GM21619 (cell line): ENCODE measurements around the gene PTPRM.

Experiments
- ATAC-seq: cut with Tn5 transposase; IDR thresholded peaks from one replicate; pipeline ENCODE4 v1.9.1; 2021; ENCODE audit not compliant: unreplicated experiment

Gene PTPRM

GRCh38 chr18:8341481-8342230 is 774.5 kb downstream of the PTPRM start:
- no peak for ATAC-seq

DNA sequence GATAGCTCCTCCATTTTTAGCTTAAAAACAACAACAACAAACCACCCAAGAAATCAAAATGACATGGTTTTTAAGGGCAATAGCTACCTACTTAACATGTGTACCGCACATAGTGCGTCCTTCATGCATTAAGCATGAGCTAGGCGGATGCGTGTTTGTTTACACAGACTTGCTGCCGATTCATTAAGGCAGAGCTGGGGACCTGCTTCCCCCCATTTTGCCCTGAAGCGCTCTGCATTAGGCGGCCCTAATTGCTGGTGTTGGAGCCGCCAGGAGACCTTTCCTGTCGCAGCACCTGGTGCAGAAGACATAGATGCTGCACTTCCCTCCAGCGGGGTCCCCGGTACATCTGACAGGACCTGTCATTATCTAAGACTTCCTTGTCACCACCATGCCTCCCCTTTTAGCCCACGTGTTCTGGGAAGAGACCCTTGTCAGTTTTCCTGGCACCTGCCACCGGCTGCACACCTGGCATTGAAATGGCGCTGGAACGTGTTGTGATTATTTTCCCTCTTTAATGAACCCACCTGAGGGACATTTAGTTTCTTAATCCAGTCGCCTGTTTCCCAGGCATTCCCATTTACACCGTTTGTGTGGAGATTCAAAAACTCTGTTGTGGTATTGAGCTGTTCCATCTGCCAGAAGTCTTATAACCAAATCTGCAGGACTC is 781.1 kb downstream of the PTPRM start:
- no peak for ATAC-seq

DNA sequence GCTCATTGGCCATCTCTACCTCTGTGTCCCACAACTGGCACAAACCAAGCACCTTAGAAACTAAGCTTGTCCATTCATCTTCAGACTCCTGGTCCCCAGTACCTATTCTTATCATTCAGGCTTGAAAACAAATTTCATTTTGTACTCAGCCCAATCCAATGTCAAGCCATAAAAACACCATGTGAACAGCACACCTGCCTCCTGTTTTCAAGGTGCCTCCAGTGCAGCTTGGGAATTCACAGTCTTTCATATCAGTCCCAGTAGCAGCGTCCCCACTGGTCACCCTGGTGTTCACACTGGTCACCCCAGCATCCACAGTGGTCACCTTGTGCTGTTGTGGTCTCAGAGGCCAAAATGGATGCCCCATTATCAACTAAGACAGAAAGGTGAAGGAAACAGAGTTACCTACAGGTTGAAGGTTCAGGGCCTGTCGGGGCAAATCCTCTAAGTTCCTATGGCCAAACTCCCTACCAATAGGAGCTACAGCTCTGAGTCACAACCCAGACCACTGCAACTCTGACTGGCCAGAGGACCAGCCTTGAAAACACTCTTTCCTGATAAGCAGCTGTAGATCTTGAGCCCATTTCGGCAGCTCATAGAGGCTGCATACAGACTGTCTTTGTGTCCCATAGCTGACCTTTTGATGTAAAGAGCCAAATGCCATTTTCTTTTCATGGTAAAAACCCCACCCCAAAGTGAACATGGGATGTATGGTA is 782.6 kb downstream of the PTPRM start:
- no peak for ATAC-seq

- no peak for ATAC-seq
Observed at GRCh38 chr18:8350628-8351027, 783.5 kb downstream of the PTPRM start.

GRCh38 chr18:8351161-8351560 is 784.0 kb downstream of the PTPRM start:
- no peak for ATAC-seq

GRCh38 chr18:8354304-8354703 is 787.2 kb downstream of the PTPRM start:
- ATAC-seq, result no peak

- ATAC-seq, result no peak
Observed at GRCh38 chr18:8356001-8356400, 788.9 kb downstream of the PTPRM start.

- ATAC-seq, result no peak
Observed at GRCh38 chr18:8357320-8357719, 790.2 kb downstream of the PTPRM start.

- ATAC-seq, result no peak
Observed at GRCh38 chr18:8358033-8358765, 791.1 kb downstream of the PTPRM start.

- ATAC-seq, result no peak
Observed at GRCh38 chr18:8359076-8359475, 792.0 kb downstream of the PTPRM start.

GRCh38 chr18:8359481-8359880 is 792.4 kb downstream of the PTPRM start:
- no peak for ATAC-seq

DNA sequence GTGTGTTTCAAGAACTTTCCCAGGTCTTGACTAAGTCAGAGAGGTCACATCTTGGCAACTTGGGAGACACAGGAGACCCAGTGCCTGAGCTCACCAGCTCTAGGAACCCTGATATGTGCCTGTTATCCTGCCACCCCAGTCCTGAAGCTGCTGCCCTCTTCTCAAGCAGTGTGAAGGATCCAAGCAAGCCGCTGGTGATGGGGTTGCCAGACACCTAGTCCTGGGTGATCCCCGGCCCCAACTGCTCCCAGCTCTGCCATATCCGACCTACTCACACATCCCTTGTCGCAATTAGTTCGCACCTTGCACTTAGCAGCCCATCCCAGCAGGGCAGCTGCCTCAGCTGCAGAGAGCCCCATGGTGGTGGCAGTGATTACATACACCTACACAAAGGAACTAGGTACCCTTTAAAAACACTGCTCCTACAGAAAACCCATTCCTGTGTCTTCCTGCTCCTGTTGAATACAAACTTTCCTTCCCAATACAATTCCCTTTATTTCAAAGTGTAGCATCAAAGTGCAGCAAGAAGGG is 794.9 kb downstream of the PTPRM start:
- ATAC-seq, result no peak

DNA sequence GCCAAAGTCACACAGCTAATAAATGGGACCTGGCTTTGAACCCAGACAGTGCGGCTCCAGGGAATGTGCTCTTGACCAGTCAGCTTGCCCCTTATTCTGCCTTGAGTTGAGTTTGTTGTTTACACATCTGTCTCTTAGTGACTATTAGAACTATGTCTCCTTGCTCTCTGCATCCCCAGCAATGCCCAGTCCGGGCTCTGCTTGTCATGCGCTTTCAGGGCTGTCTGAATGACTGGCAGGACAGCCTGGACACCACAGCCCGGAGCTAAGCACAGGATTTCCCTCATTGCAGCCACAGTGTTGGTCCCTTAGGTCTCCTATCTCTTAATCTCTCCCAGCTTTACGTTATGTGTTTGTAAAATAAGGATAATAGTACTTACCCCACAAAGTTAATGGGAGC is 795.7 kb downstream of the PTPRM start:
- no peak for ATAC-seq

DNA sequence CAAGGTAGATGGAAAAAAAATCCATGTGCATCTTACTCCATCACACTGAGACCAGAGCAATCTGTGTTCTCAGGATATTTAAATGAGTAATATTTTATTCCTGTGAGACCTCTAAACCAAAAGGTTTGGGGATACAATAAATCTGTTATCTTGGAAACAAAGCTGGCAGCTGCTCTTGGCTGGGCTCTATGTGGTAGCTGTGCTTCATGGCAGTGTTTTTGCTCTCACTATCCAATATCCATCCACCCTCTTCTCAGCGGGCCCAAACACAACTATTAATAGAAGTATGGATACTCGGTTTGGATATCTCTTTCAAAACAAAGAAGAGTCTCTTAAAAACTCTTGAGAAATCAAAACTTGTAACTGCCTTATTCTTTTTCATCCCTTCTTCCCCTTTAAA is 797.3 kb downstream of the PTPRM start:
- no peak for ATAC-seq

GRCh38 chr18:8365006-8365405 is 797.9 kb downstream of the PTPRM start:
- ATAC-seq, result no peak

DNA sequence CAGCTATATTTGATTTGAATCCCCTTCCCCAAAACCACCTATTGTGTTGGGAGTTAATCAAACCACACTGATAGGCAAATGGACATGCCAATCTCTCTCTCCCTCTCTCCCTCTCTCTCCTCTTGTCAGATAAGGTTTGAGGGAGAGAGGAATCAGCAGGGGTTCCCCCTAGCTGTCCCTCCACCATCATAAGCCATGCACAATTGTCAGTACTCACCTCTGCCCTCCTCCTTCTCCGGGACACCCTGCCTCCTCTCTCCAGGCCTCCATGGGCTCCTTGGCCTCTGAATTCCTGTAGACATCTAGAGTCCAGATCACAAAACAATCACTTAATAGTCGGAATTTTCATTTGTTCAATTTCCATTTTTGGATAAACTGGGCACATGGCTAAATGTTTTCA is 798.4 kb downstream of the PTPRM start:
- ATAC-seq, result no peak

DNA sequence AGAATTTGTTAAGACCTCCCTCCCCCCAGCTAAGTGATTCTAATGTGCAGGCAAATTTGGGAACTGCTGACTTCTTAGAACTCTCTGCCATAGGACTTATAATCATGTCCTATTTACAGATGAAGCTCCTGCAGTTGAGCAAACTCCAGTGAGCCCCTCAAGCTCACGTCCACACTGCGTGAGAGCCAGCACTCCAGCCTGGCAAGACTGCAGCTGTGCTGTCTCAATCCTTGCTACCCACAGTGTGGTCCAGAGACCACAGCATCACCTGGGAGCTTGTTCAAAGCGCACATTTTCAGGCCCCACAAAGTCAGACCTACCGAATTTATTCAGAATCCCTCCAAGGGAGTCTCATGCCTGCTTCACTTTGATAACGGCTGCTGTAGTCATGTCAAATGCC is 799.0 kb downstream of the PTPRM start:
- ATAC-seq, result no peak

DNA sequence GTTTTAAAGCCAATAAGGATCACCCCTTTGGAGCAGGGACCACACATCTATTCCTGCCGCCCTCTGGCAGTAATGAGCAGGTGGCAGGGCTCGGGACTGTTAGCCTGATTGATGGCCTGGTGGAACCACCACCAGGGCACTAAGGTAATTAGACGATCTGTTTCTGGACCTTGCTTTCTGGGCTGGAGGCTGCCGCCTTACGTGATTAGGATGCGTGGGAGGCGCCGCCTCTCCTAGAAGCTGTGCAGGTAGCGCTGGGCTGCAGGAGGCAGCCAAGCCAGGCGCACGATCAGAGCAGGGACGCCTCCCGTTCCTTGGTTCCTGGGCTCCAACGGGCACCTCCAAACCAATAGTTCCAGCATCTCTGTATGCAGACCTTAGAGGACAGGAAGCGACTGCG is 799.5 kb downstream of the PTPRM start:
- no peak for ATAC-seq

GRCh38 chr18:8367217-8367988 is 800.3 kb downstream of the PTPRM start:
- ATAC-seq, result no peak

DNA sequence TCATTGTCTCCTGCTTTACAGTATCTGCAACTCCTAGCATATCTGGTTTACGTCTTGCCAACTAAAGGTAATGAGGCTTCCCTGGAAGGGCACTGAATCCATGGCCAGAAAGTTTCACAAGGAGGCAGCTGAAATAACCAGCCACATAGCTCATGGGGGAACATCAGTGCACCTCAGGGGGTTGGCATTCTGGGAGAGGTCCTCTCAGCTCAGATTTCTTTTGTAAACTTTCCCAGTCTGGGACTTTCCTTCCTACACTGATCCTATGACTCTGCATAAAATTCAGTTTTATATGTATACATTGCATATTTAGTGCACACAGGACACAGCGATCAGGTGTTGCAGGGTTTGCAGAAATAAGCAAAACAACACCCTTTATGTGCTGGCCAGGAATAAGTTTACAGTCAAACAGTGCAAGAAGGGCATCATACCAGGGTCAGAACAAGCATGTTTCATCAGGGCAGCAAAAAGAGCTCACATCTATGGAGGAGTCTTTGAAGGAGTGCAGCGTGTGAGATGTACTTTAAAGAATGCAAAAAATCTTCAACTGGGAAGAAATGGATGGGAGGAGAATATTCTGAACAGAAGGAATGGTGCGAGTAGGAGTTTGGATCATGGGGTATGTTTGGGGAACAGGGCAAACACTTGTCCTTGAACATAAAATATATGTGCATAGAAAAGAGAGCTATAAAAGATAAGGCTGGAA is 801.5 kb downstream of the PTPRM start:
- ATAC-seq, result no peak
